GM12872 (cell line): ENCODE results near the gene CDK14.

Source experiments
- TF ChIP-seq, protein P1 (sequence below): IDR thresholded peaks from 3 replicates; pipeline ENCODE4 v1.5.1; 2011; ENCODE audit warnings: low read depth, mild to moderate bottlenecking, low read length, moderate library complexity; ENCODE audit not compliant: insufficient read depth

Gene CDK14

DNA sequence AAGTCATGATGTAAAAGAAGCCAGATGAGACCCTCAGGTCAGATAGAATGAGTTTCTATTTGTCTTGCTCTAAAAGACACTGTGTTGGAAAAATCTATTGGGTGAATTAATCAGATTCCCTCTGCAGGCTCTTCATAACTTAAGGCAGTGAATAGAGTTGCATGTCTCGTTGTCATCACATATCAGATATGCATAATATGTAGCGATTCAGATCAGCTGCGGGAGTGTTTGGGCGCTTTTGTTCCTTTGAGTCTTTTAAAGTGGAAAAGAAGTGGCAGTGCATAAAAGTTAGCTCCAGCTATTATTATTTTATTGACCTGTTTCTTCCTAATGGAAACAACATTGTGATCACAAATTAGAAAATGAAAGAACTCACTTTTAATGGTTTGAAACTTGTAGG is 84.4 kb downstream of the CDK14 start:
- TF ChIP-seq, protein P1, sequence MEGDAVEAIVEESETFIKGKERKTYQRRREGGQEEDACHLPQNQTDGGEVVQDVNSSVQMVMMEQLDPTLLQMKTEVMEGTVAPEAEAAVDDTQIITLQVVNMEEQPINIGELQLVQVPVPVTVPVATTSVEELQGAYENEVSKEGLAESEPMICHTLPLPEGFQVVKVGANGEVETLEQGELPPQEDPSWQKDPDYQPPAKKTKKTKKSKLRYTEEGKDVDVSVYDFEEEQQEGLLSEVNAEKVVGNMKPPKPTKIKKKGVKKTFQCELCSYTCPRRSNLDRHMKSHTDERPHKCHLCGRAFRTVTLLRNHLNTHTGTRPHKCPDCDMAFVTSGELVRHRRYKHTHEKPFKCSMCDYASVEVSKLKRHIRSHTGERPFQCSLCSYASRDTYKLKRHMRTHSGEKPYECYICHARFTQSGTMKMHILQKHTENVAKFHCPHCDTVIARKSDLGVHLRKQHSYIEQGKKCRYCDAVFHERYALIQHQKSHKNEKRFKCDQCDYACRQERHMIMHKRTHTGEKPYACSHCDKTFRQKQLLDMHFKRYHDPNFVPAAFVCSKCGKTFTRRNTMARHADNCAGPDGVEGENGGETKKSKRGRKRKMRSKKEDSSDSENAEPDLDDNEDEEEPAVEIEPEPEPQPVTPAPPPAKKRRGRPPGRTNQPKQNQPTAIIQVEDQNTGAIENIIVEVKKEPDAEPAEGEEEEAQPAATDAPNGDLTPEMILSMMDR: no peak

DNA sequence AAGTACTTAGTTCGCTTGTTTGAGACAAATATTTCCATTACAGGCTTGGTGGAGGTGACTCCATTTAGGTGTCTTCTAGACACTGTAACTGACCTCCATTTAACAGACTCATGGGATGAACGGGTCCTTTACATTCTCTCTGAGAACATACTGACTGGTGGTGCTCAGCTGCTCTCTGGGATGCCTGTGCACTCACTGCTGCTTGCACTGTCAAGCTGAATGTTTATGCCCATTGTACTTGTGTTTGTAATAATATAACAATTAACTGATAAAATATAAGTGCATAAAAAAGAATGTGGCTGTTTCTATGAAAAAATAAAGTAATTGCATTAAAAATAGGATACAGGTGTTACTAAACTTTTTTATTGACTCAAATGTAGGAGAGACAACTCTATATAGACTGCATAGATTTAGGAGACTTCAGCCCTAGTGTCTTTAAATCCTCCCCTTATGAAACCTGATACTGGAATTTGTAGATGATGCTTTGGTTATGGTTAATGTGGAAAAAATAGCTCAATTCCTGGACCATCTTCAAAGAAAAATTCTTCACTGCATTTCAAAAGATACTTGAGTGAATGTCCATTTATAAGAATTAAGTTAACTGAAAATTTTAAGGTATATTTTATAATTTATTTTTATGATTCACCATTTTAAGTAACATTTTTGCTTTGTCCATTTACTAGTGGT is 85.4 kb downstream of the CDK14 start:
- TF ChIP-seq, protein P1: no peak

DNA sequence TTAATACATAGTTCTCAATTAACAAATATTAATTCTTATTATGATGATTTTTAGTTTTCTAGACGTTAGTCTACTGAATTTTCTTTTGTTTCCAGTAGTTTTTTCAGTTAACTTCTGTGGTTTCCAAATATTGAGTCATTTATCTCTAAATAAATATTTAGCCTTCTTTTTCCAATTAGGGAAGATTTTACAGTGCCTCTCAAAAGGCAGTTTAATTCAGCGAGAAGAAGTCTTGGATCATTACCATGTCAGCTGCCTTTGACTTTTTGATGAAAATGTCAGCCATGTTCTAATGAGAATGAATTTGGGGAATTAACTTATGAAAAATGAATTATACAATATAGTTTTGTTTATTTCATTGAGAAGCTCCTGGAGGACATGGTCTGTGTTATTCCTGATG is 90.0 kb downstream of the CDK14 start:
- TF ChIP-seq, protein P1: no peak

DNA sequence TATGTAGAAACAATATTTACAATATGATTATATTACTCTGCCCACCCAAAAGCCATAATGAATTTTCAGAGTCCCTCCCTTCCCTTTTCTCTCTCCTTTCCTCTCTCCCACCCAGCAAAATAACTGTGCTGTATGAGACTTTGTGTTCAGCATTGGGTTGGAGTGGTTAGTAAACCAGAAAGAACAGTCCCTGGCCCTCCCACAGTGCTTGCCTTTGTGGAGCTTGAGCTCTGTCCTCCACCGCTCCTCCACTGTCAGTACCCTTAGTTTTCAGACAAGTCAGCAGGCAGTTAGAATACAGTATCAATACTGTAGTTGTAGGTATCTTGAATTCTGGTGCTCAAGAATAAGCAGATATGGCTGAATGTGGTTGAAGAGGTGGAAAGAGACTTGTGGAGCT is 92.7 kb downstream of the CDK14 start:
- TF ChIP-seq, protein P1: no peak

DNA sequence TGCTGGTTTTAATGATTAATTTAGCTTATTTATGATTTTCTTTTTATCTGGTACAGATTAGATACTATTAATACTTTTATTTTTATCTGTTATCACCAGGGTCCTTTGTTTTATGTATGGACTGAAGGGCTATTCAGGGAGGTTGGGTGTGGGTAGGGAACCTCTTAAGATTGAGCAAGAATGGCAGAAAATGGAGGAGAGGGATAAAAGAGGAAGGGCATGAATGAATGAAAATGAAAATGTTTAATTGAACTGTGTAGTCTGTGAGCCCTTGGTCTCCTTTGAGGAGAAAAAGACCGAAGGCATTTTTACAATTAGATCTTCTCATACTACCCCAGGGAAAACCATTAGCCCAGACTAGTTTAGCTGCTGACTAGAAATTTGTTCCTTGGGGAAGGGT is 93.1 kb downstream of the CDK14 start:
- TF ChIP-seq, protein P1: no peak

- TF ChIP-seq, protein P1: 0 out of 3 replicates have a peak, but pooled peaks have one; percentile 9
Observed at GRCh38 chr7:90690159-90690858, 94.2 kb downstream of the CDK14 start.

GRCh38 chr7:90692396-90692795 is 96.3 kb downstream of the CDK14 start:
- TF ChIP-seq, protein P1: no peak
